ENCODE measurements around the gene METAP2.

METAP2 gene

DNA sequence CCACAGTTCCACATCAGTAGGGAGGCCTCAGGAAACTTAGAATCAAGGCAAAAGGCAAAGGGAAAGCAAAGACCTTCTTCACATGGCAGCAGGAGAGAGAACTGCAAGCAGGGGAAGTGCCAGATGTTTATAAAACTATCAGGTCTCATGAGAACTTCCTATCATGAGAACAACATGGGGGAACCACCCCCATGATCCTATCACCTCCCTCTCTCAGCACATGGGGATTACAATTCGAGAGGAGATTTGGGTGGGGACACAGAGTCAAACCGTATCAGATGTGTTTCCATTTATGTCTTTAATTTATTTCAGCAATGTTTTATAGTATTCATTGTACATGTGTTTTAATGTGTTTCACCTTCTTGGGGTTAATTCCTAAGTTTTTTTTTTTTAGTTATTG lies 25.8 kb downstream of the METAP2 start:
- H3K4me3 ChIP-seq = no peak overlapping the region
- DNase-seq (ENCODE audit: low spot score) = no peak
- H3K27ac ChIP-seq = no peak overlapping the region
- TF ChIP-seq, protein P1, sequence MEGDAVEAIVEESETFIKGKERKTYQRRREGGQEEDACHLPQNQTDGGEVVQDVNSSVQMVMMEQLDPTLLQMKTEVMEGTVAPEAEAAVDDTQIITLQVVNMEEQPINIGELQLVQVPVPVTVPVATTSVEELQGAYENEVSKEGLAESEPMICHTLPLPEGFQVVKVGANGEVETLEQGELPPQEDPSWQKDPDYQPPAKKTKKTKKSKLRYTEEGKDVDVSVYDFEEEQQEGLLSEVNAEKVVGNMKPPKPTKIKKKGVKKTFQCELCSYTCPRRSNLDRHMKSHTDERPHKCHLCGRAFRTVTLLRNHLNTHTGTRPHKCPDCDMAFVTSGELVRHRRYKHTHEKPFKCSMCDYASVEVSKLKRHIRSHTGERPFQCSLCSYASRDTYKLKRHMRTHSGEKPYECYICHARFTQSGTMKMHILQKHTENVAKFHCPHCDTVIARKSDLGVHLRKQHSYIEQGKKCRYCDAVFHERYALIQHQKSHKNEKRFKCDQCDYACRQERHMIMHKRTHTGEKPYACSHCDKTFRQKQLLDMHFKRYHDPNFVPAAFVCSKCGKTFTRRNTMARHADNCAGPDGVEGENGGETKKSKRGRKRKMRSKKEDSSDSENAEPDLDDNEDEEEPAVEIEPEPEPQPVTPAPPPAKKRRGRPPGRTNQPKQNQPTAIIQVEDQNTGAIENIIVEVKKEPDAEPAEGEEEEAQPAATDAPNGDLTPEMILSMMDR (IDR thresholded peaks at IDR 0.05) = no peak

DNA sequence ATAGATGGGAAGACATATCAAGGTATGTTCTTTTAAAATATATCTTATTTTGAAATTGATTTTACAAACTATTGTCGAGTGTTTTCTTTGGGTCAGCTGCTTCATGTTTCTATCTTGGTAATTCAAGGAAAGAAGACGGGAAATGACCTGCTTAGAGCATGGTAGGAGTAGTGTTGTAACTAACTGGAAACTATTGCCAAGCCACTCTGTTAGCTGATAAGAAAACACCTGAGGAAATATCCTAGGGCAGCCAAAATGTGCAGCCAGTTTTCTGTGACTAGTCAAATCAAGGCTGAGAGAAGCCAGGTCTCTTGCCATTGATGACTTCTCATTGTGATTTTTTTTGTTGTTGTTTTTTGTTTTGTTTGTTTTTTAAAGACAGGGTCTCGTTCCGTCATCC lies 30.2 kb downstream of the METAP2 start:
- no peak for DNase-seq (ENCODE audit: low spot score)
- Histone ChIP-seq H3K27ac (no peak overlapping the region), H3K4me3 (no peak overlapping the region)
- TF ChIP-seq, protein P1 (IDR thresholded peaks at IDR 0.05) = no peak

DNA sequence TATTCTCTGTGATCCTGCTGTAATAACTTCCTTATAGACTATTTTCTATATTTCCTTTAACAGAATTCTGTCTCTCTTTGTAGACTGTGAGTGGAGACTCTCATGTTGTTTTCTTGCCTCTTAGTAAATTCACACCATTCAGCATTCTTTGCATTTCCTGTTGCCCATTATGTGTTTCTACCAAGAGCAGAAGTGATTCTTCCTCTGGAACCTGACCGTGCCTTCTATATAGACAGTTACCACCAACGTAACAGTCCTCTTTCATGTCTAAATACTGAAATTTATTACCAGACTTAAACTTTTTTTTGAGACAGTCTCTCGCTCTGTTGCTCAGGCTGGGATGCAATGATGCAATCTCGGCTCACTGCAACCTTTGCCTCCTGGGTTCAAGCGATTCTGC lies 31.1 kb downstream of the METAP2 start:
- no peak overlapping the region for H3K27ac ChIP-seq
- TF ChIP-seq, protein P1 (IDR thresholded peaks at IDR 0.05) = no peak
- no peak overlapping the region for H3K4me3 ChIP-seq
- DNase-seq (ENCODE audit: low spot score) = no peak

DNA sequence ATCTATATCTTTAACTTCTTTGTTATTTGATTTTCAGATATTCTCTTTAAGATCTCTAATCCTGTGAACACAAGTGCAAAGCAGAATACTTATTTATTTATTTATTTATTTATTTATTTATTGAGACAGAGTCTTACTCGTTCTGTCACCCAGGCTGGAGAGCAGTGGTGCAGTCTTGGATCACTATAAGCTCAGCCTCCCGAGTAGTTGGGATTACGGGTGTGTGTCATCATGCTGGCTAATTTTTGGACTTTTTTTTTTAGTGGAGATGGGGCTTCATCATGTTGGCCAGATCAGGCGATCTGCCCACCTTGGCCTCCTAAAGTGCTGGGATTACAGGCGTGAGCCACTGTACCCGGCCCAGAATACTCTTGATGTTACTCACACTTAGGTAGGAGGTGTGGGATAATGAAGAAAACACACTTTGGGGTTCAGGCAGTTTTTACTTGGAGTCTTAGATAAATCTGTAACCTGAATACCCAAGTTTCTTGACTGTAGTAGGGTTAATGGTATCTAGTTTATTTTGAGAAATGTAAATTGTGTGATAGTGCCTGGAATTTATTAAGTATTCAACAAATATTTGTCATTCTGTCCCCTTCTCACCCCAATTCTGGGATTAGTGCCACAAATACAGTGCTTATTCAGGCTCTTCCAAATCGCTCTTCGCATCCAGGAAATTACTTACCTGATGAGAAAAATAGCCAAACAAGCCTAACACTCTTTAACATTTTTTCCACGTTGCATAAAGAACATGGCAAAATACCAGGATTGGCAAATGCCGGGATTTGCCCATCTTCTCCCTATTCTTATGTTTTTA lies 33.0 kb downstream of the METAP2 start:
- TF ChIP-seq, protein P1 (IDR thresholded peaks at IDR 0.05) = no peak
- DNase-seq (ENCODE audit: low spot score) = no peak
- H3K4me3 ChIP-seq = no peak overlapping the region
- no peak overlapping the region for H3K27ac ChIP-seq

DNA sequence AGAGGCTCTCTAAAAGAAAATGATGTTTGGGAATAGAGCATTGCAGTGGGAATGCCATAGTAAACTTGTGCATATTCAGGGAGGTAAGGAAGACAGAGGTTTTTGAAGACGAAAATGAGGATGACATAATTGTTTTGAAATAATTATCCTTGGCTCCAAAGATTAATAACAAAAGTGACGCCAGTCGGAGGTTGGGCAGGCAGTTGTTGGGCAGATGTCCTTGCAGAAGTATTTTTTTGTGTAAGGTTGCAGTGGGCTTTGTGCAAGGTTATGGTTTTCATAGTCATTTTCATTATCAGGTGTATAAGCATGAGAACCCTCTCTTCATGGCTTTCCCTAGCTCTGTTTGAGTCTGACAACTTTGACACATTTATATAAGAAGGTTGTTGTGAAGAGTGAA lies 35.3 kb downstream of the METAP2 start:
- Histone ChIP-seq H3K27ac (no peak overlapping the region), H3K4me3 (no peak overlapping the region)
- no peak for DNase-seq (ENCODE audit: low spot score)
- TF ChIP-seq, protein P1 (IDR thresholded peaks at IDR 0.05) = no peak

DNA sequence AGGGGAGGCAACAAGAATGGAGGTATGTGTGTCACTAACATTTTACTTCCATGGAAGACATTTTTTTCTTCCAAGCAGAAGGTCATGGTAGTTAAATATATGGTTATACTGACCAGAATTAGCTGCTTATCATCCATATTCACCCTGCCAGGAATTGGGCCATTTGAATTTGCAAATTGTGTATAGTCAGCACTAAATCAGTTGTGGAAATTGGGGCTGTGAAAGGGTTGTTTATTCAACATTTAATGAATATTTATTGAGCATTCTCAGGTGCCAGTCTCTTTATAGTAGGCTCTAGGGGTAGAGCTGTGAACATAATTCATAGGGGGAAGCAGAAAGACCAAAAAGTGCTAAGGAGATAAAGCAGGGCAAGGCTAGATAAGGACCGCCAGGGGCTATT lies 38.0 kb downstream of the METAP2 start:
- TF ChIP-seq, protein P1 (IDR thresholded peaks at IDR 0.05) = no peak

DNA sequence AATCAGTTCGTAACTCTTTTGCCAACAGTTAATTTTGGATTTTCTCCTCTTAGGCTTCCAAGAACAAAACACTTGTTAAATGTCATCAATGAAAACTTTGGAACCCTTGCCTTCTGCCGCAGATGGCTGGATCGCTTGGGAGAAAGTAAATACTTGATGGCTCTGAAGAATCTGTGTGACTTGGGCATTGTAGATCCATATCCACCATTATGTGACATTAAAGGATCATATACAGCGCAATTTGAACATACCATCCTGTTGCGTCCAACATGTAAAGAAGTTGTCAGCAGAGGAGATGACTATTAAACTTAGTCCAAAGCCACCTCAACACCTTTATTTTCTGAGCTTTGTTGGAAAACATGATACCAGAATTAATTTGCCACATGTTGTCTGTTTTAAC lies 39.6 kb downstream of the METAP2 start:
- no peak overlapping the region for H3K27ac ChIP-seq
- TF ChIP-seq, protein P1 (IDR thresholded peaks at IDR 0.05) = no peak
- no peak overlapping the region for H3K4me3 ChIP-seq
- DNase-seq (ENCODE audit: low spot score) = no peak

More for the DNA sequence above, 38.0 kb downstream of the METAP2 start:
- no peak for DNase-seq (ENCODE audit: low spot score)
- H3K4me3 ChIP-seq = no peak overlapping the region
- no peak overlapping the region for H3K27ac ChIP-seq

Measured in coronary artery (tissue), 2 donors.